Small intestine (tissue), 7 donors: ENCODE measurements around the gene RPL6. TPM values are rescaled to one million over a fixed set of nuclear protein-coding genes. Genes with fewer than 3 reads are reported as not detected.

ENCODE experiments used
- DNase-seq, 2 donors: peaks; one replicate each; pipeline versions ENCODE4 v3.0.0 to v3.0.0-alpha.2; 2013
- FAIRE-seq: peaks from 2 replicates; lab custom pipeline; 2012; peaks lifted over from hg19 to GRCh38; lab: Jason Lieb, UNC
- H3K27ac ChIP-seq, 3 donors: one replicate each; pipeline ENCODE4 v1.5.1; 2013; ENCODE audit warnings: low read length in 2 of 3, mild to moderate bottlenecking in 2 of 3, control low read depth in 1 of 3, inconsistent platforms in 1 of 3, low read depth in 1 of 3, moderate library complexity in 1 of 3
- H3K27me3 ChIP-seq, 3 donors: one replicate each; pipeline ENCODE4 v1.6.1; 2013; ENCODE audit warnings: low read length in 3 of 3, inconsistent platforms in 1 of 3; ENCODE audit not compliant: control insufficient read depth in 3 of 3, insufficient read depth in 3 of 3
- H3K36me3 ChIP-seq, 3 donors: one replicate each; pipeline ENCODE4 v1.6.1; 2013; ENCODE audit warnings: low read length in 3 of 3, inconsistent platforms in 1 of 3, low read depth in 1 of 3, mild to moderate bottlenecking in 1 of 3, moderate library complexity in 1 of 3; ENCODE audit not compliant: control insufficient read depth in 3 of 3, insufficient read depth in 2 of 3
- H3K4me1 ChIP-seq, 3 donors: one replicate each; pipeline ENCODE4 v1.6.1; 2013; ENCODE audit warnings: low read length in 2 of 3, inconsistent platforms in 1 of 3, low read depth in 1 of 3, mild to moderate bottlenecking in 1 of 3, moderate library complexity in 1 of 3; ENCODE audit not compliant: control insufficient read depth in 3 of 3, insufficient read depth in 2 of 3
- H3K4me3 ChIP-seq, 3 donors: one replicate each; pipeline ENCODE4 v1.5.1; 2013; ENCODE audit warnings: low read length in 3 of 3, control low read depth in 1 of 3, inconsistent platforms in 1 of 3, low read depth in 1 of 3, mild to moderate bottlenecking in 1 of 3, moderate library complexity in 1 of 3
- H3K9me3 ChIP-seq, 2 donors: one replicate each; pipeline ENCODE4 v1.6.1; 2013; ENCODE audit warnings: low read depth in 1 of 2, low read length in 1 of 2; ENCODE audit not compliant: control insufficient read depth in 2 of 2, insufficient read depth in 1 of 2
- WGBS, 3 donors: extraction: QIAGEN DNeasy Blood & Tissue Kit; methylation state at CpG; one replicate each; pipeline ENCODE4 v1.1.7; 2013; 5-methylcytosine and 5-hydroxymethylcytosine counted together
- polyA plus RNA-seq, 4 donors: library from polyadenylated mRNA; stranded (reverse) in 3 of 4; unstranded in 1 of 4; fragments of 200-250 nt in 3 of 4; fragments of 120-200 nt in 1 of 4; gene quantifications; one replicate each; pipeline versions ENCODE4 v1.2.1 to v1.2.3, GENCODE V29; 2013
- donor health status: healthy with polysubstance abuse.
- donor health status: control.
- donor health status: control.
- donor health status: Bipolar disorder and iron deficiency.
- donor health status: healthy.

Gene RPL6
- polyA plus RNA-seq, 4 donors, result 1,016 to 2,257 (median 1,951) TPM

GRCh38 chr12:112381883-112382796, 27.3 kb downstream of the RPL6 start, which contains the start of gene HECTD4:
Gene HECTD4 (minus strand): TSS chr12:112382431. CDS start chr12:112382128, 303 bp downstream.
- no peaks in the 10 kb centered on the region for H3K27me3 ChIP-seq
- FAIRE-seq (no peak), DNase-seq (peak; percentile 90 to 96)
- H3K27ac ChIP-seq, result peak within 1 kb of the TSS; percentile 59 to 77 (median 75)
- no peaks in the 10 kb centered on the region for H3K9me3 ChIP-seq
- peaks cover 0 to 2% (median 0%) of the 10 kb centered on the region in 3 donors for H3K36me3 ChIP-seq
- WGBS, 3 donors, result 0 to 41% (median 11%) methylated on average over 21 to 106 of the region's 106 CpGs
- peak within 1 kb of the TSS; percentile 68 to 91 (median 73) for H3K4me3 ChIP-seq
- H3K4me1 ChIP-seq, result peaks cover 0 to 6% (median 2%) of the 10 kb centered on the region in 3 donors

DNA sequence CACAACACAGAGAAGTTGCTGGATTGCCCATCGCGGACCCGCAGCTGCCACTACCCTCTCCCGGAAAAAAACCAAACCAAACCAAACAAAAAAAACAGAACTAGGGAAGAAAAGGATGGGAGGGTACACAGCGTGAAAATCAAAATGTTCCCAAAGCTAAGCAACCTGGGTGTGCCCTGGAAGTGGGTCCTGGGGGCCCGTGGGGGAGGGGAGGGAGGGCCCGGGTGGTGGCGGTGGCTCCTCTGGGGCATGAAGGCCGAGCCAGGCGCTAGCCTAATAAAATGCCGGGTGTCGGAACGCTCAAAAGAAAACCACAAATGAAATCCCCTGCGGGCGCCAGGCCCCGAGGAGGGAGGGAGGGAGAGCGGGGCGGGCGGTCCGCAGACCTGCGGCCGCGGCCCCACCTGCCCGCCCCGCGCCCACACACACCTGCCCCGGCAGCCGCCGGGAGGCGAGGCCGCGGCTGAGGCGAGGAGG, 28.0 kb downstream of the RPL6 start:
- Histone ChIP-seq H3K27ac (peak overlapping the region; percentile 53 to 77 (median 75)), H3K4me3 (peak overlapping the region; percentile 61 to 91 (median 73)), H3K9me3 (no peaks in the 10 kb centered on the region), H3K27me3 (no peaks in the 10 kb centered on the region), H3K36me3 (peaks cover 0 to 2% (median 0%) of the 10 kb centered on the region in 3 donors), H3K4me1 (peaks cover 0 to 6% (median 2%) of the 10 kb centered on the region in 3 donors)
- DNase-seq (peak in 1 of 2 donors; percentile 17), FAIRE-seq (no peak)
- 5 to 40% (median 13%) methylated on average over 17 to 33 of the region's 33 CpGs for WGBS, 3 donors

- FAIRE-seq (no peak), DNase-seq (no peak)
- Histone ChIP-seq H3K36me3 (peaks cover 0 to 2% (median 0%) of the 10 kb centered on the region in 3 donors), H3K4me3 (peak overlapping the region; percentile 14 to 73 (median 61)), H3K4me1 (peaks cover 0 to 6% (median 2%) of the 10 kb centered on the region in 3 donors), H3K27me3 (no peaks in the 10 kb centered on the region), H3K9me3 (no peaks in the 10 kb centered on the region), H3K27ac (no peak overlapping the region)
- 51 to 71% (median 57%) methylated on average over 34 of the region's 34 CpGs for WGBS, 3 donors
These were observed 28.6 kb downstream of the RPL6 start for GRCh38 chr12:112380663-112381405.

GRCh38 chr12:112375105-112375504, 34.3 kb downstream of the RPL6 start:
- Histone ChIP-seq H3K27me3 (no peaks in the 10 kb centered on the region), H3K36me3 (no peaks in the 10 kb centered on the region), H3K4me3 (no peak overlapping the region), H3K4me1 (no peaks in the 10 kb centered on the region), H3K27ac (no peak overlapping the region), H3K9me3 (no peaks in the 10 kb centered on the region)
- FAIRE-seq (no peak), DNase-seq (no peak)
- 73 to 77% (median 76%) methylated on average over 5 of the region's 5 CpGs for WGBS, 3 donors

DNA sequence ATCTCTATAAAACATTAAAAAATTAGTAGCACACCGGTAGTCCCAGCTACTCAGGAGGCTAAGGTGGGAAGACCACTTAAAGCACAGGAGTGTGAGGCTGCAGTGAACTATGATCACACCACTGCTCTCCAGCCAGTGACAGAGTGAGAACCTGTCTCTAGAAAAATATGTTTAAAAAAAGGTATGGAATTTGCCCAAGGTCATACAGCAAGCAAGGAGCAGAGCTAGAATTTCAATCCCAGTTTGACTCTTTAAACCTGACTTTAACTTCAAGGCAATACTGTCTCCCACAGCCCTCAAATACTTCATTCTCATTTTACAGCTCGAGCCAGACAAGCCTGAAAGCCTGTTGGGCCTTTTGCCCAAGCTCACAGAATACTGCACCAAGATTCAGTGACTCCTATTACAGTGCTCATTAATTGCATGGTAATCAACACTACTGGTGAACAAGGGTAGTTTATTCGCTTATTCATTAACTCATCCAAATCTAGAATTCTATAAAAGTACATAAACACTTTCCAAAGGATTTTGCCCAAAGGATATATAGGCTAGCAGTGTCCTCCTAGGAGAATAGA, 35.2 kb downstream of the RPL6 start:
- Histone ChIP-seq H3K9me3 (no peaks in the 10 kb centered on the region), H3K4me1 (no peaks in the 10 kb centered on the region), H3K27ac (no peak overlapping the region), H3K27me3 (no peaks in the 10 kb centered on the region), H3K36me3 (no peaks in the 10 kb centered on the region), H3K4me3 (no peak overlapping the region)
- 82 to 89% (median 84%) methylated on average over 3 of the region's 3 CpGs for WGBS, 3 donors
- FAIRE-seq (no peak), DNase-seq (no peak)

DNA sequence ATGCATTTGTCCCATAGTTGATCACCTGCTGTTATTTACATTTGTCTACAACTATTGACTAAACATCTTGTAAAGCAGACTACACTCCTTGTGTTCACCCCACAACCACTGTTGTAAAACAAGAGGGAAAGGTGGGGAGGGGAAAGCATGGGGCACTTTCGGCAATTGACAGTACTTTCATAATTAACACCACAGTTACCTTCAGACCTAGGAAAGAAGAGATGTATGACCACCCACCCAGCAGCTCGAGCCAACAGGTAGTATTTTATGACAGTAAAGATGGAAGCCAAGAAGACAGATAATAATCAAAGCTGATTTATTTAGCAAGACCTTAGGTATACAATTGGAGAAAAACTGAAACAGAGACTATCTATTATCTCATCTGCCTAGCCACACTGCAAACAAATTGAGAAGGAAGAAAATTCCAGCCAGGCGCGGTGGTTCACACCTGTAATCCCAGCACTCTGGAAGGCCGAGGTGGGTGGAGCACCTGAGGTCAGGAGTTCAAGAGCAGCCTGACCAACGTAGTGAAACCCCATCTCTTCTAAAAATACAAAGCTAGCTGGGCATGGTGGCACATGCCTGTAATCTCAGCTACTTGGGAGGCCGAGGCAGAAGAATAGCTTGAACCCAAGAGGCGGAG, 38.4 kb downstream of the RPL6 start:
- H3K4me3 ChIP-seq, result no peak overlapping the region
- no peak overlapping the region for H3K27ac ChIP-seq
- H3K27me3 ChIP-seq, result no peaks in the 10 kb centered on the region
- no peak for FAIRE-seq
- no peaks in the 10 kb centered on the region for H3K4me1 ChIP-seq
- WGBS, 3 donors, result 54 to 71% (median 57%) methylated on average over 8 of the region's 8 CpGs
- H3K36me3 ChIP-seq, result no peaks in the 10 kb centered on the region
- no peak for DNase-seq
- H3K9me3 ChIP-seq, result no peaks in the 10 kb centered on the region

GRCh38 chr12:112370199-112370598, 39.2 kb downstream of the RPL6 start:
- no peaks in the 10 kb centered on the region for H3K27me3 ChIP-seq
- no peaks in the 10 kb centered on the region for H3K36me3 ChIP-seq
- H3K27ac ChIP-seq, result no peak overlapping the region
- WGBS, 3 donors, result 40 to 64% (median 61%) methylated on average over 1 of the region's 1 CpG
- FAIRE-seq (no peak), DNase-seq (no peak)
- H3K9me3 ChIP-seq, result no peaks in the 10 kb centered on the region
- H3K4me1 ChIP-seq, result no peaks in the 10 kb centered on the region
- no peak overlapping the region for H3K4me3 ChIP-seq
